Measurements from ENCODE around the gene SNX9.
"Not testable (repeated sequence)": the region's sequence is repeated elsewhere in the genome, so short reads cannot be mapped to it uniquely, and the experiment has no call there.

The SNX9 gene

GRCh38 chr6:157929765-157930319, 106.8 kb downstream of the SNX9 start:
- no peak for DNase-seq

DNA sequence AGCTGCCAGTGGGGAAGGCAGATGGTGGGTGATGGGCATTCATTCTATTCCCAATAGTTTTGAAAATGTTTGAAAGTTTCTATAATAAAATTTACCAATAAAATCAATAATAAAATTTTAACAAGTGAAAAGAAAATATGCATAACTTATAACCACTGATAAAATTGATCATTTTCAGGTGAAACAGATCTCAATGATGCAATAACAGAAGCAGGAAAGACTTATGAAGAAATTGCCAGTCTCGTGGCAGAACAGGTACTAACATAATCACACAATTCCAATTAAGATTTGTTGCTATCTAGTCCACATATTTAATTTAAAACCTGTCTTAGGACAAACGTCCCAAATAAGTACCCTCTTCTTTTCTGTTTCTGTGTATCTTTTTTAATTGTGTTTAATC, 112.7 kb downstream of the SNX9 start:
- no peak for DNase-seq

GRCh38 chr6:157937318-157937717, 114.3 kb downstream of the SNX9 start:
- no peak for DNase-seq

- DNase-seq = no peak
Measured at GRCh38 chr6:157937916-157938315, 114.9 kb downstream of the SNX9 start.

- peak; percentile 62 for DNase-seq
Measured at GRCh38 chr6:157940375-157941036, 117.5 kb downstream of the SNX9 start.

- DNase-seq = no peak
Measured at GRCh38 chr6:157941101-157941863, 118.2 kb downstream of the SNX9 start.

GRCh38 chr6:157942351-157942750, 119.3 kb downstream of the SNX9 start:
- DNase-seq = no peak

DNA sequence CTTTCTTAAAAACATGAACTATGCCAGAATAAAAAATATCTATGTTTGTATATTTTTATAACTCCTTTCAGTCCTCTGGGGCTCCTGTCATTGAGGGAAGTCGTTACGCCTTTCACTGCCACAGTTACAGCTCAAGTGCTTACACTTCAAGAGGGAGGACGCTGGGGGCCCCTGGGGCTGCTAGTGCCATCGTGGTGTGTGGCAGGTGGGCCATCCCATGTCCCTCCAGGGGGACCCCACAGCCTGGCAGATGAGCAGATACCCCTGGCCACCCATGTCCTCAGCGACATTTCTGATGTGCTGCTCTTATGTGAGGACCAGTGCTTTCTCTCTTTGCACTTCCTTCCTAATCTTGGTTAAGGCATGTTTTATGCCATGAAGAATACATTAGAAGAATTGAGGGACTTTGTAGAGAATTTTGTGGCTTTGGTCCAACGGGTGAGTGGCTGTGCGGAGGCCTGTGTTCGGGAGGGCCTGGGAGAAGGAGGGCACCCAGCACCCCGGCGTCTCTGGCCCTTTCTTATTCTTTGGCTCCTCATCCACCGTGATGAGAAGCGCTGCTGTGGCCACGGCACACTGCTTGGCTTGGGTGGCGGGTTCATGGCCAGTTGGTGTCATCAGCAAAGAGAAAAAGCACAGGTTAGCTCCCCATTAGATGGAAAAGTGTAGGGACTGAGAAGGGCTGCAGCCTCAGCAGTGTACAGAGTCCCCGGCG, 120.4 kb downstream of the SNX9 start:
- no peak for DNase-seq

GRCh38 chr6:157943964-157944283, 120.9 kb downstream of the SNX9 start:
- no peak for DNase-seq

DNA sequence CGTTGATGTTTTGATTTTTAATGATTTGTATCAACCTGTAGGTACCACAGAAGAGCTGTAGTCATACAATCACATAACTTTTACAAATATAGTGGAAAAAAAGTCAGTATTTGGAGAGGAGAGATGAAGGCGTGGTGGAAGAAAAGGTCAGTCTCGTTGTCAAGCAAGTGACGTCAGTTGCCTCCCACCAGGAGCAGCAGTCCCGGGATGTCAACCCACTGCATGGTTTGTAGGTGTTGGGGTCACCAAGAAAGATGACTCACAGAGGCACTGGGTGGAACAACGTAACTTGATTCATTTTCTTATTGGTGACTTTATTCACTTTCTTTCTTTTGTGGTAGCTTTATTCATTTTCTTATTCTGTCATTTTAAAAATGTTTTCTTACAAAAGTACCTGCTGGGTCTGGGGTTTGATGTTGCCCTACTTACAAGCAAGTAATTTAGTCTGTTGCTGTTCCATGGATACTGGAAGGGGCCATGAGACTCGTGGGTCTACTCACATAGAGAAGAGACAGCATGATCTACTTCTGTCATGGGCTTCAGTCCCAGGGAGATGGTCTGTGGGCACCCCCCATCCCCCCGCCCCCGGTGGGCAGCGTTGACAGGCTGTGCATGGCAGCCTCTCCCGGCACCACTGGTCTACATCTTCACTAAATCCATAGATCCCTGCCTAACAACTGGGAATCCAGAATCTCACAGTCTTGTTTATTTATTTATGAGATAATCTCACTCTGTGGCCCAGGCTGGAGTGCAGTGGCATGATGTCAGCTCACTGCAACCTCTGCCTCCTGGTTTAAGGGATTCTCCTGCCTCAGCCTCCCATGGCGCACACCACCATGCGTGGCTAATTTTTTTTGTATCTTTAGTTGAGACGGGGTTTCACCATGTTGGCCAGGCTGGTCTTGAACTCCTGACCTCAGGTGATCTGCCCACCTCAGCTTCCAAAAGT, 122.2 kb downstream of the SNX9 start:
- no peak for DNase-seq

- no peak for DNase-seq
Measured at GRCh38 chr6:157946053-157946617, 123.1 kb downstream of the SNX9 start.

GRCh38 chr6:157946865-157947532, 124.0 kb downstream of the SNX9 start:
- no peak for DNase-seq

- not testable (repeated sequence) for DNase-seq
Measured at GRCh38 chr6:157950899-157951298, 127.9 kb downstream of the SNX9 start.

DNA sequence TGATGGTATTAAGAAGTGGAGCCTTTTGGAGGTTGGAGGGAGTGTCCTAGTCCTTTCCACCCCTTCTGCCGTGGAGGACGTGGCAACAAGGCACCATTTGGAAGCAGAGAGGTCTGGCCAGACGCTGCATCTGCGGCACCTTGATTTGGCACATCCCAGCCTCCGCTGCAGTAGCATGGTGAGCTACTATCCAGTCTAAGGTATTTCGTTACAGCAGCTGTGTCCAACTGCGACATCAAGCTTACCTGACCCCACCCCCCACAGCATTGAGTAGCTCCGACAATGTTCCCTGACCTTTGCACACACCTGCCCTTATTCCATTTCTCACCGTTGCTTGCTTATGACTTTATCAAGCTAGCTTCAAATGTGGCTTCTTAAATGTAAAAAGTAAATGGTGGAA, 128.8 kb downstream of the SNX9 start:
- no peak for DNase-seq

DNA sequence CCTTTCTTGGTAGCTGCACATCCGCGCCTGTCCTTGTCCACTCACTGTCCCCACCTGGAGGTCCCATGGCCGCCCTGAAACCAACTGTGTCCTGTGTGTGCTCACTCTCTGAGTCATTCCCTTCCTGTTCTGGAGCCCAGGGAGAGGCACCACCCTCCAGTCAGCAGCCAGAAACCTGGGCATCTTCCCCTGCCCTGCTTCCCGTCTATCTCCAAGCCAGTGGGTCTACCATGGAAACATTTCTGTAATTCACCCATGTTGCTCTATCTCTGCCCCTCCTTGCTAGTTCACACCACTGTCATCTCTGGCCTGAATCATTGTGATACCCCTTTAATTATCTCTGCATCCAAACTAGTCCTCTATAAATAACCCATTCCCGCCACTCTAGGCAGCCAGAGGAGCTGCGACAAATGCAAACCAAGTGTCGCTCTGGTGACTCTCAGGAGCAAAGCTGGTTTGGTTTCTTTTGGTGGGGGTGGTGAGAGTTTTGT, 129.9 kb downstream of the SNX9 start:
- no peak for DNase-seq

GRCh38 chr6:157953580-157954091, 130.6 kb downstream of the SNX9 start:
- no peak for DNase-seq

GRCh38 chr6:157954150-157955117, 131.4 kb downstream of the SNX9 start:
- no peak for DNase-seq

DNA sequence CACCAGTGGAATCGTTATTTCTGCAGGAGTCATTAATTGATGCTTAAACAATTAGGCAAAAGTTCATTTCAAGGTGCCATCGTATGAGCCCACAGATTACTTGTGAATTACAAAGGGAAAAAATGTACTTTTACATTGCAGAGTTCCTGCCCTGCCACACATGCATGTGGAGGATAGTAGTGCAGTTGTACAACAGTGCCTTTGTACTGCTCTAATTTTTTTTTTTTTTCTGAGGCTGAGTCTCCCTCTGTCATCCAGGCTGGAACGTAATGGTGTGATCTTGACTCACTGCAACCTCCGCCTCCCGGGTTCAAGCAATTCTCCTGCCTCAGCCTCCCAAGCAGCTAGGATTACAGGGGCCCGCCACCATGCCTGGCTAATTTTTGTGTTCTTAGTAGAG, 132.6 kb downstream of the SNX9 start:
- no peak for DNase-seq

GRCh38 chr6:157956171-157956730, 133.2 kb downstream of the SNX9 start:
- no peak for DNase-seq
